ENCODE results near the gene PITHD1. TPM values are rescaled to one million over a fixed set of nuclear protein-coding genes. Genes with fewer than 3 reads are reported as not detected.

The PITHD1 gene
- total RNA-seq, 6 experiments from 2014 or later: 22.9 to 34.7 (median 30.6) TPM

DNA sequence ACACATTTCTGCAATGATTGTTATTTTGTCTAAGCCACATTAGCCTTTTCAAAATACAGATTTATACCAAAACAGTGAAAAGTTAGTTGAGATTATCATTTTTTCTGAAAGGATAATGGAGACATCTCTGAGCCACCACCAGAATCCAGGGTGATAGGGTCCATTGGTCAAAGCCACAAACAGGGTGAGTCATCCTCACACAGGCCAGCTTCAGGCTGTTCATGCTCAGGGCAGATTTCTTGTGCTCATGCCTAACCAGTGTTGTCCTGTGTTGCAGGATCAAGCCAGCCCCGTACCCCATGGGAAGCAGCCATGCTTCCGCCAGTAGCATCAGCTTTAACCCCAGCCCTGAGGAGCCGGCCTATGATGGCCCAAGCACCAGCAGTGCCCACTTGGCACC, 21.5 kb upstream of the PITHD1 start:
- Histone ChIP-seq H3K4me3 (no peak overlapping the region), H3K4me1 (peaks cover 0 to 6% (median under 1%) of the 10 kb centered on the region in 4 donors), H3K9me3 (no peaks in the 10 kb centered on the region), H3K27ac (no peak overlapping the region), H3K36me3 (peaks cover 30 to 94% (median 66%) of the 10 kb centered on the region in 4 donors), H3K27me3 (no peaks in the 10 kb centered on the region)
- WGBS (ENCODE audit: insufficient coverage, low coverage, low lambda C conversion rate, missing lambda C conversion rate): 100% methylated on average over 1 of the region's 3 CpGs
- intact Hi-C loops (cut with DNase I): loop anchor here in 1 of 2 donors (10.0 kb wide), 1 partner anchor 62 kb away; the partner anchor contains the start of gene RPL11
- DNase-seq (no peak), ATAC-seq (peak in 2 of 4 donors; percentile 12 to 80)
- no peak for TF ChIP-seq POLR2A (IDR thresholded peaks at IDR 0.05)

DNA sequence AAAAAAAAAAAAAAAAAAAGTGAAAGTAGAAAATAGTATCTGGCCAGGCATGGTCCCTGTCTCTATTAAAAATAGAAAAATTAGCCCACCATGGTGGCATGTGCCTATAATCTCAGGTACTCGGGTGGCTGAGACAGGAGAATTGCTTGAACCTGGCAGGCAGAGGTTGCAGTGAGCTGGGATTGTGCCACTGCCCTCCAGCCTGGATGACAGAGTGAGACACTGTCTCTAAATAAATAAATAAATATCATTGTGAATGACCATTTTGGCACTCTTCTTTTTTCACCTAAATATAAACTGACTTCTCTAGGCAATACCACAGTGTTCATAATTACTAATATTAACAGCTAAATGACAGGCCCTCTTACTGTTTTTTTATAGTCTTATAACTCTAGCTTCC, 20.4 kb upstream of the PITHD1 start:
- intact Hi-C loops (cut with DNase I): loop anchor here in 1 of 2 donors (10.0 kb wide), 1 partner anchor 63 kb away; the partner anchor contains the start of gene RPL11
- no peak for TF ChIP-seq POLR2A (IDR thresholded peaks at IDR 0.05)
- TF ChIP-seq, protein P1, sequence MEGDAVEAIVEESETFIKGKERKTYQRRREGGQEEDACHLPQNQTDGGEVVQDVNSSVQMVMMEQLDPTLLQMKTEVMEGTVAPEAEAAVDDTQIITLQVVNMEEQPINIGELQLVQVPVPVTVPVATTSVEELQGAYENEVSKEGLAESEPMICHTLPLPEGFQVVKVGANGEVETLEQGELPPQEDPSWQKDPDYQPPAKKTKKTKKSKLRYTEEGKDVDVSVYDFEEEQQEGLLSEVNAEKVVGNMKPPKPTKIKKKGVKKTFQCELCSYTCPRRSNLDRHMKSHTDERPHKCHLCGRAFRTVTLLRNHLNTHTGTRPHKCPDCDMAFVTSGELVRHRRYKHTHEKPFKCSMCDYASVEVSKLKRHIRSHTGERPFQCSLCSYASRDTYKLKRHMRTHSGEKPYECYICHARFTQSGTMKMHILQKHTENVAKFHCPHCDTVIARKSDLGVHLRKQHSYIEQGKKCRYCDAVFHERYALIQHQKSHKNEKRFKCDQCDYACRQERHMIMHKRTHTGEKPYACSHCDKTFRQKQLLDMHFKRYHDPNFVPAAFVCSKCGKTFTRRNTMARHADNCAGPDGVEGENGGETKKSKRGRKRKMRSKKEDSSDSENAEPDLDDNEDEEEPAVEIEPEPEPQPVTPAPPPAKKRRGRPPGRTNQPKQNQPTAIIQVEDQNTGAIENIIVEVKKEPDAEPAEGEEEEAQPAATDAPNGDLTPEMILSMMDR (IDR thresholded peaks at IDR 0.05): no peak
- no peaks in the 10 kb centered on the region for H3K27me3 ChIP-seq
- peaks cover 0 to 12% (median 3%) of the 10 kb centered on the region in 4 donors for H3K4me1 ChIP-seq
- DNase-seq (no peak), ATAC-seq (no peak)
- H3K36me3 ChIP-seq: peaks cover 30 to 83% (median 58%) of the 10 kb centered on the region in 4 donors
- 75% methylated on average over 1 of the region's 1 CpG for WGBS (ENCODE audit: insufficient coverage, low coverage, low lambda C conversion rate, missing lambda C conversion rate)
- no peak overlapping the region for H3K4me3 ChIP-seq
- no peak overlapping the region for H3K27ac ChIP-seq
- no peaks in the 10 kb centered on the region for H3K9me3 ChIP-seq

DNA sequence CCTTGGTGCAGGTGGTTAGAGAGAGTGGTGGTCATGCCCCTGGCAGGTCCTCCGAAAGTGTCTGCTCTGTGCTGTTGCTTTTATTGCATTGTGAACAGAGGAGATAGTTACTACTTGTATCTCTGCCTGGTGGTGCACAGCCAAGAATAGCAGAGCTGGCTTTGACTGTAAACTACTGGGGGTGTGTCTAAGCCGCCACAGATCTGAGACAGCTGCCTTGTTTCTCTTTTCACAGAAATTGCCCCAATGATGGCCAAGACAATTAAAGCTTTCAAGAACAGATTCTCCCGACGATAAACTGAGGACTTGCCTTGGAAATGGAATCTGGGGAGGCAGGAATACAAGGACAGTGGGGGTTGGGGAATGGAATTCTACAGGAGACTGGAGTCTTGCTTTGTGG, 18.9 kb upstream of the PITHD1 start:
- Histone ChIP-seq H3K4me3 (no peak overlapping the region), H3K9me3 (no peaks in the 10 kb centered on the region), H3K36me3 (peaks cover 16 to 68% (median 49%) of the 10 kb centered on the region in 4 donors), H3K27me3 (no peaks in the 10 kb centered on the region), H3K27ac (no peak overlapping the region), H3K4me1 (peaks cover 0 to 22% (median 8%) of the 10 kb centered on the region in 4 donors)
- TF ChIP-seq, protein P1 (IDR thresholded peaks at IDR 0.05): no peak
- TF ChIP-seq POLR2A (IDR thresholded peaks at IDR 0.05): no peak
- ATAC-seq (no peak), DNase-seq (no peak)
- intact Hi-C loops (cut with DNase I): loop anchor here in 1 of 2 donors (10.0 kb wide), 1 partner anchor 64 kb away; the partner anchor contains the start of gene RPL11
- WGBS (ENCODE audit: insufficient coverage, low coverage, low lambda C conversion rate, missing lambda C conversion rate): 76% methylated on average over 3 of the region's 4 CpGs

DNA sequence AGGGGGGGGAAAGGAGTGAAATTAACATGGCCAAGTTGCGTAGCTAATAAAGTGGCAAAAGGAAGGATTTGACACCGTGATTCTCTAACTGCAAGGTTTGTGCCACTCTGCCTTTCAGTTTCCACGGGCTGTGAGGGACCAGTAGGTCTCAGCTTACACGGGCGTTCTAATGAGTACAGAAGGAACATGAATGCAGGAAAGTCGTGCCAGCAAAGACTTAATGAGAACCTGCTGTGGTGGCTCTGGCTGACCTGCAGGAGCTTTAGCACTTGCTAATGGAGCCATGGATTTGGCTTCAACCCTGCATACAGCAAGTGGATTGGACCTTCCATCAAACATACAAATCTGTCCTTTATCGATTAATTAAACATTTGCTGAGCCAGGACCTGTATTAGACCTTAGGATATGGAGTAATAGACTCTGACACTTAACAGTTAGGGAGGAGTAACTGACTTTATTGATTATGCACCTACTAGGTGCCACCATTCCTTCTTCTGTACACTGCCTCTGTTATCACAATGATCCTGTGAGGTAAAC, 15.1 kb upstream of the PITHD1 start:
- ATAC-seq (peak; percentile 77 to 83 (median 79)), DNase-seq (no peak)
- WGBS (ENCODE audit: insufficient coverage, low coverage, low lambda C conversion rate, missing lambda C conversion rate): 31% methylated on average over 3 of the region's 7 CpGs
- peaks cover 0 to 31% (median 27%) of the 10 kb centered on the region in 4 donors for H3K36me3 ChIP-seq
- no peak overlapping the region for H3K4me3 ChIP-seq
- H3K27me3 ChIP-seq: no peaks in the 10 kb centered on the region
- no peak for TF ChIP-seq POLR2A (IDR thresholded peaks at IDR 0.05)
- H3K27ac ChIP-seq: no peak overlapping the region
- peaks cover 0 to 27% (median 11%) of the 10 kb centered on the region in 4 donors for H3K4me1 ChIP-seq
- no peaks in the 10 kb centered on the region for H3K9me3 ChIP-seq
- intact Hi-C loops (cut with DNase I): no loop called here

DNA sequence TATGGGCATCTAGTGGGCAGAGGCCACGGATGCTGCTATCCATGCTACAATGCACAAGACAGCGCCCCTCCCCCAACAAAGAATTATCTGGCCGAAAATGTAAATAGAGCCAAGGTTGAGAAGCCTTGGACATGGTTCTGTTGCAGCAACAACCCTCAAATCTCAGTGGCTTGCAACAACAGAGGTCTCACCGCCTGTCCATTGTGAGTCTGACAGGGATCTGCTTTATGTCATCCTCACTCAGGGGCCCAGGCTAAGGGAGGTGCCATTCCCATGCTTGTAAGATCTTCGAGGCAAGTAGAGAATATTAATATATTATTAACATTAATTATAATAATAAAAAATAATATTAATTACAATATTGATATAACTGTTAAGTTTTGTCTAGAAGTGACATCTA, 9.5 kb upstream of the PITHD1 start:
- ATAC-seq: no peak
- TF ChIP-seq, protein P1 (IDR thresholded peaks at IDR 0.05): no peak
- TF ChIP-seq POLR2A (IDR thresholded peaks at IDR 0.05): no peak
- Histone ChIP-seq H3K36me3 (peaks cover 0 to 8% (median 5%) of the 10 kb centered on the region in 4 donors), H3K4me3 (no peak overlapping the region), H3K4me1 (peaks cover 0 to 29% (median 7%) of the 10 kb centered on the region in 4 donors), H3K27me3 (no peaks in the 10 kb centered on the region), H3K27ac (no peak overlapping the region), H3K9me3 (no peaks in the 10 kb centered on the region)
- intact Hi-C loops (cut with DNase I): no loop called here
- no peak for DNase-seq
- WGBS (ENCODE audit: insufficient coverage, low coverage, low lambda C conversion rate, missing lambda C conversion rate): 80% methylated on average over 4 of the region's 5 CpGs
